ENCODE data around the gene SOWAHC.

SOWAHC gene

DNA sequence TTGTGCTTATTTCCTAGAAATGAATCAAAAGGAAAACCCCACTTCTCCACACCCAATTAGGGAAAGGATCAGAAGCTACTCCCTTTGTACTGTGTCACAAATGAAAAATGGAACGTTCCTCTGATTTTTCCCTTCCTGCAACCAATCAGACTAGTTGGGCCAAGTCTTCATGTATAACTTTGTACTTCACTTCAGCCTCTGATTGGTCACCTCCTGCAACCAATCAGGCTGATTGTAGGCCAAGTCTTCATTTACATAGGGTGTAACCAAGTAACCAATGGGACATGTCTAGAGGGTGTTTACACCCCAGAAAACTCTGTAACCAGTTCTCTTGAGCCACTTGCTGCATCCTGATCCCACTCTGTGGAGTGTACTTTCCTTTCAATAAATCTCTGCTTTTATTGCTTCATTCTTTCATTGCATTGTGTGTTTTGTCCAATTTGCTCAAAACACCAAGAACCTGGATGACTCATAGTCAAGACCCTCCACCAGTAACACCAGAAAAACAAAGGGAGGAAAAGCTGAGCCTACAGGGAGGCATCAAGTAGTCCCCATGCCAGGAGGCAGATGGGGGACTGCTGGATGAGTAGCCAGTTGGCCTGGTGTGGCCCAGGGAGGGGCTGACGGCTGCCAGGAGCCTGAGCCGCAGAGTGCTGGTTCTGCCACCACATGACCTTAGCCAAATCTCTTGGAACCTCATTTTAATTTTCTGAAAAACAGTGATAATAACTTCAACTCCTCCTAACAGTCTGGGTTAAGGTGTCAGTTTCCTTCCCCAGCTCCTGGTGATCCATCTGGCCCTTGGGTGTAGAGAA, 46.1 kb downstream of the SOWAHC start:
- H3K4me2 ChIP-seq (ENCODE audit: low read length): no peak overlapping the region
- no peaks in the 10 kb centered on the region for H3K4me1 ChIP-seq (ENCODE audit: insufficient read depth, low read length, severe bottlenecking)
- H3K4me3 ChIP-seq (ENCODE audit: low read depth, low read length, poor library complexity, severe bottlenecking): no peak overlapping the region
- no peak overlapping the region for H3K27ac ChIP-seq (ENCODE audit: low read depth, low read length, poor library complexity, severe bottlenecking)
- H3K79me2 ChIP-seq (ENCODE audit: insufficient read depth, low read length): no peaks in the 10 kb centered on the region
- H3K9me3 ChIP-seq (ENCODE audit: low read length): no peaks in the 10 kb centered on the region
- no peak overlapping the region for H2AFZ ChIP-seq (ENCODE audit: low read length)
- no peaks in the 10 kb centered on the region for H3F3A ChIP-seq (ENCODE audit: insufficient read depth, low read length)
- H3K9me2 ChIP-seq (ENCODE audit: low read depth, low read length): no peaks in the 10 kb centered on the region
- H3K9ac ChIP-seq (ENCODE audit: low read length): no peak overlapping the region
- no peaks in the 10 kb centered on the region for H3K27me3 ChIP-seq (ENCODE audit: insufficient read depth, low read length)
- TF ChIP-seq CTCF (IDR thresholded peaks at IDR 0.05; ENCODE audit: low read length): no peak
- no peak for TF ChIP-seq EZH2 (IDR thresholded peaks at IDR 0.05; ENCODE audit: borderline replicate concordance, low read length)
- H3K36me3 ChIP-seq (ENCODE audit: insufficient read depth, low read length): no peaks in the 10 kb centered on the region
- no peaks in the 10 kb centered on the region for H4K20me1 ChIP-seq (ENCODE audit: insufficient read depth, low read length)

GRCh38 chr2:109662889-109663288, 48.7 kb downstream of the SOWAHC start:
- H3K9me3 ChIP-seq (ENCODE audit: low read length): no peaks in the 10 kb centered on the region
- H2AFZ ChIP-seq (ENCODE audit: low read length): no peak overlapping the region
- H4K20me1 ChIP-seq (ENCODE audit: insufficient read depth, low read length): no peaks in the 10 kb centered on the region
- no peaks in the 10 kb centered on the region for H3K9me2 ChIP-seq (ENCODE audit: low read depth, low read length)
- H3K36me3 ChIP-seq (ENCODE audit: insufficient read depth, low read length): no peaks in the 10 kb centered on the region
- H3K27me3 ChIP-seq (ENCODE audit: insufficient read depth, low read length): no peaks in the 10 kb centered on the region
- H3F3A ChIP-seq (ENCODE audit: insufficient read depth, low read length): no peaks in the 10 kb centered on the region
- no peak overlapping the region for H3K9ac ChIP-seq (ENCODE audit: low read length)
- TF ChIP-seq CTCF (IDR thresholded peaks at IDR 0.05; ENCODE audit: low read length) (no peak), EZH2 (IDR thresholded peaks at IDR 0.05; ENCODE audit: borderline replicate concordance, low read length) (no peak)
- no peak overlapping the region for H3K4me3 ChIP-seq (ENCODE audit: low read depth, low read length, poor library complexity, severe bottlenecking)
- H3K4me1 ChIP-seq (ENCODE audit: insufficient read depth, low read length, severe bottlenecking): no peaks in the 10 kb centered on the region
- H3K27ac ChIP-seq (ENCODE audit: low read depth, low read length, poor library complexity, severe bottlenecking): no peak overlapping the region
- H3K79me2 ChIP-seq (ENCODE audit: insufficient read depth, low read length): no peaks in the 10 kb centered on the region
- H3K4me2 ChIP-seq (ENCODE audit: low read length): no peak overlapping the region

DNA sequence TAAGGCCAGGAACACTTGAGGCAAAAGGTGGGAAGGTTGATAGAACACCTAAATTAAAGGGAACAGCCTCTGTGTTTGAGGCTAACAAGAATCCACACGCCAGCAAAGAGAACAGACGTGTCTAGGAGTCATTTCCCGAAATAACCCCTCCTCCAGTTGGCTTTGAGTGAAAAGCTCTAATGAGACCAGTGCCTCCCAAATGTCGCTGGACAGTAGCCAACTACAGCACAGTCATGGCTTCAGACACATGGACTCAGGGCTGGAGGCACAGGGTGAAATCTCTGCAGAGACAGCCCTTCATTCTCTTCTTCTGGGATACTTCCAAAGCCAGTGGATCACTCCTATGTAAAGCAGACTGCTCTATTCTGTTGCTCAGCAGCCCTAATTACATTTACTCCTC, 49.6 kb downstream of the SOWAHC start:
- Histone ChIP-seq H3F3A (ENCODE audit: insufficient read depth, low read length) (no peaks in the 10 kb centered on the region), H3K36me3 (ENCODE audit: insufficient read depth, low read length) (no peaks in the 10 kb centered on the region), H4K20me1 (ENCODE audit: insufficient read depth, low read length) (no peaks in the 10 kb centered on the region), H3K4me2 (ENCODE audit: low read length) (no peak overlapping the region), H3K27ac (ENCODE audit: low read depth, low read length, poor library complexity, severe bottlenecking) (no peak overlapping the region), H2AFZ (ENCODE audit: low read length) (no peak overlapping the region), H3K9me3 (ENCODE audit: low read length) (no peaks in the 10 kb centered on the region), H3K27me3 (ENCODE audit: insufficient read depth, low read length) (no peaks in the 10 kb centered on the region), H3K79me2 (ENCODE audit: insufficient read depth, low read length) (no peaks in the 10 kb centered on the region), H3K9me2 (ENCODE audit: low read depth, low read length) (no peaks in the 10 kb centered on the region), H3K4me1 (ENCODE audit: insufficient read depth, low read length, severe bottlenecking) (no peaks in the 10 kb centered on the region), H3K9ac (ENCODE audit: low read length) (no peak overlapping the region), H3K4me3 (ENCODE audit: low read depth, low read length, poor library complexity, severe bottlenecking) (no peak overlapping the region)
- TF ChIP-seq EZH2 (IDR thresholded peaks at IDR 0.05; ENCODE audit: borderline replicate concordance, low read length) (no peak), CTCF (IDR thresholded peaks at IDR 0.05; ENCODE audit: low read length) (no peak)
